RPMI8226 (cell line): Measurements from ENCODE around the gene SH3D21.

ENCODE experiments used
- DNase-seq: peaks from one replicate; pipeline ENCODE4 v3.0.0-alpha.2; 2015

The SH3D21 gene

DNA sequence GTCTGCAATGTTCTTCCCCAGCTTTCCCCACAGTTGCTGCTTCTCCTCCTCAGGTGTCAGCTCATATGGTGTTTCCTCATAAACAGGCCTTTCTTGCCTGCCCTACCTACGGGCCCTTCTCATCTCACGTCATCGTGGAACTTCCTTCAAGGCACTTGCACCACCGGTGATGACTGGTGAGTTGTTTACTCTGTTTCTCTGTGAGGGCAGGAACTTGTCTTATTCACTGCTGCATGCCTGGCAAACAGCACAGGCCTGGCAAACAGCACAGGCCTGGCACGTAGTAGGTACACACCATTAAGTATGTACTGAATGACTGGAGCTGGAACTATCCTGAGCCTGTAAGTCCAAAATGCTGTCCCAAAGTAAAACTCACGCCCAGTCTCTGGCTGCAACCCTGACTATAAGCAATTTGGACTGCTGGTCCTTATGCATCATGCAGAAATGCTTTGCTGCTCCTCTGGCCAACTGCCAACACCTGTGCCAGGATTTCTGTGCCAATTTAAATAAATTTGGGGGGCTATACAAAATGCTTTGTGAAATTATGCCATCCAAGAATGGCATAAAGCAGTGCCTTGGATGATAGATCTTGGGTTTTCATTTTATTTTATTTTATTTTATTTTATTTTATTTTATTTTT is 53.9 kb downstream of the SH3D21 start:
- no peak for DNase-seq

DNA sequence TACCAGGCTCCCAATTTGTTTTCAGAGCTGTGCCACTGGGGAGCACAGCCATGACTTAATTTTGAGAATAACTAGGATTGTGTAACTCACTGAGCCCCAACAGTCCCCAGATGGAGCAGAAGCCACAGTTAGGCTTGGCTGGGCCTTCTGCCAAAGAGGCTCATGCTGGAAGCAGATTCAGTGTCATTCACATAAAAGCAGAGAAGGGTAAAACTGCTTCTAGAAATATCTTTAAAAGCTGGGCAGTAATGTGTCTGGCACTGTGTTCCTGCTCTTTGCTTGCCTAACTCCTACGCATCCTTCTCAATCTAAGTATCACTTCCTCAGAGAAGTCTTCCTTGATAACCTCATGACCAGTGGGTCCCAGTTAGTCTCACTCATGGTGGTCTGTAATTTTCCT is 59.2 kb downstream of the SH3D21 start:
- peak; percentile 43 for DNase-seq

DNA sequence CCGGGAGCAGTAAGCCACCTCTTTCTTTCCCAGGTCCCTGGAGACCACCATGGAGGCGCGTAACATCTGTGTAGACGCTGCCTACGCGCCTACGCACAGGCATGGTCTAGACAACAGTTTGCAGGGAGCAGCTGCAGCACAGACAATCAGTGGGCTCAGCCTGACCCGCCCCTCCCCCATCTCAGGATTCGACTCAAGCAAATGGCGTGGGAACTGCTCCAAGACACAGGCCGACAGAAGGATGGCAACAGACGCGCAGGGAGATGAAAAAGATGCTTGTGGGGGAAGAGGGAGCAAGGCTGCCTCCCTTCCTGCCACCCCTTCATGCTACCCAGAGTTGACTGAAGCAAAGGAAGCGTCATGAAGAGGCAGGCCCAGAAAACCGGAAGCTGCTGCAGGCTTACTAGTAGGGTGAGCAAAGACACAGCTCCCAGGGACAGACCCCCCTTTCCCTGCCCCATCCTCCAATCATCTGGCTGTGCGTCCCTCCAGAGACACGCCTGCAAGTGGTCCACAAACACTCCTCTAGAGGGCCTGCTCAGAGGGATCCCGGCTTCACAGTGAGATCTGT is 60.0 kb downstream of the SH3D21 start:
- no peak for DNase-seq

DNA sequence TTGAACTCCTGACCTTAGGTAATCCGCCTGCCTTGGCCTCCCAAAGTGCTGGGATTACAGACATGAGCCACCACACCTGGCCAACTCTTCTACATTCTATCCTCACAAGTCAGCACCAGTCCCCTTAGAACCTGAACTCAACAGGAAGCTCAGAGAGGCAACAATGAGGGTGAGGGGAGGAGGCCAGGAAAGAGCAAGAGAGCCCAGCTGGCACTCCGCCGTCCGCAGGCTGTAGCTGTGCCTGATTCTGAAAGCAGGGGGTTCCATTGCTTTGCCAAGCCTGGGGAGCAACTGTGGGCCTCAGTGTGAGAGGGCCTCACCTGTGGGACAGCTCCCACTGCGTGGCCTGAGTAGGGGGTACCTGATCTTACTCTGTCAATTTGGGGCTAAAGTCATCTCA is 60.9 kb downstream of the SH3D21 start:
- DNase-seq = no peak

DNA sequence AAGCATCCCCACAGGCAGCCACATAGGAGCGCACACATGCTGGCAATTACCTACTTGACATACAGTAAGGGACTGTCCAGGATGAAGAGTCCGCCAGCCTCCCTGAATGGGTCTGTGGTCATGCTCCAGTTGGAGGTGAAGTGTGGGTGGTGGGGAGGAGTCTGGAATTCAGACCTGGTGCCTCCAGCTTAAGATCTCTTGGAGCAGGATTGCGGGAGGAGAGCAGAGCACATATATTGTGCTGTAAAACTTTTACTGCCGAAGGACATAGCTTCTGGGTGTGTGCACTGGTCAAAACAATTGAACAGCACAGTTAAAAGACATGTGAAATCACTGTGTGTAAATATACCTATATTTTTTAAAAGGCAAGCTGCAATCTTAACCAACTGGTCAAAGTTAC is 61.6 kb downstream of the SH3D21 start:
- no peak for DNase-seq

DNA sequence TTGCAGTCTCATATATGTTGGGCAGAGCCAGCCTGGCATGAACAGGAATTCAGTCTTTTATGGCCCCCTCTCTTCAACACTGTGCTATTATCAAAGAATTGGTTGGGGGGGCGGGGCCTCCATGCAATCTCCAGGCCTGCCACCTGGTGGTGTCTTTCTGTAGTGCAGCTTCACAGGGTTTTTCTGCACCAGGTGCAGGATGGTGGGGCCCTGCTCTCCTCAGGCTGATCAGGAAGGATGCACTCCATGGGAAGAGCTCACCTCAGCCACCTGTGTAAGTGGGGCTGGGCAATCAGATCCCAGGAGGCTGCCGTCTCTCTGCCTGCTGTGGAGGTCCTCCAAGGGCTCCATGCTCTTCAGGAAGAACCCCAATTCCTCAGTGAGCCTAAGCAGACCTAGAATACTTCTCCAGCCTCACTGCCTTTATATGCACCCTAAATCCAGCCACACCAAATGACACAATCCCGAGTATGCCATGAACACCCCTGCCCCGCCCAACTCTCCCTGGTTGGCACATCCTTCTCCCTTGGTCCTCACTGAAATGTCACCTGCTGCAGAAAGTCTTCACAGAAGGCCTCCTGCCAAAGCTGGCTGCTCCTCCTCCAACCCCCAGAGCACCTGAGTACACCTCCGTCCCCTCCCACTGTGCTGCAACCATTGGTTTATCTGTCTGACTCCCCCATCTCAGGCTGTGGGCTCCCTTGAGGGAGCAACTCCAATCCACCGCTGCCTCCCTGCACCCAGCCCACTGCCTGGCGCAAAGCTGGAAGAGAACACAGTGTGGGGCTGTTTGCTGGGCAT is 63.1 kb downstream of the SH3D21 start:
- DNase-seq = peak; percentile 87
